ENCODE measurements around the gene ADGRV1.

Gene ADGRV1

GRCh38 chr5:90885180-90885868 is 326.7 kb downstream of the ADGRV1 start:
- no peak overlapping the region for H3K4me3 ChIP-seq (ENCODE audit: low read length in 2 of 2)
- no peaks in the 10 kb centered on the region for H3K27me3 ChIP-seq (ENCODE audit: control insufficient read depth in 2 of 2, insufficient read depth in 2 of 2, low read length in 2 of 2)
- no peaks in the 10 kb centered on the region for H3K9me3 ChIP-seq (ENCODE audit: control insufficient read depth in 2 of 2, low read length in 2 of 2)
- no peaks in the 10 kb centered on the region for H3K36me3 ChIP-seq (ENCODE audit: control insufficient read depth in 2 of 2, insufficient read depth in 2 of 2, low read length in 2 of 2)
- H3K4me1 ChIP-seq (ENCODE audit: control insufficient read depth in 2 of 2, insufficient read depth in 2 of 2, low read length in 2 of 2) = peaks cover 0 to 3% of the 10 kb centered on the region in 2 donors
- H3K9ac ChIP-seq (ENCODE audit: low read depth in 1 of 2, low read length in 2 of 2) = no peak overlapping the region
- H3K27ac ChIP-seq (ENCODE audit: low read depth in 2 of 2, low read length in 2 of 2) = no peak overlapping the region

GRCh38 chr5:90886381-90886780 is 327.8 kb downstream of the ADGRV1 start:
- Histone ChIP-seq H3K9me3 (ENCODE audit: control insufficient read depth in 2 of 2, low read length in 2 of 2) (no peaks in the 10 kb centered on the region), H3K36me3 (ENCODE audit: control insufficient read depth in 2 of 2, insufficient read depth in 2 of 2, low read length in 2 of 2) (no peaks in the 10 kb centered on the region), H3K27ac (ENCODE audit: low read depth in 2 of 2, low read length in 2 of 2) (no peak overlapping the region), H3K27me3 (ENCODE audit: control insufficient read depth in 2 of 2, insufficient read depth in 2 of 2, low read length in 2 of 2) (no peaks in the 10 kb centered on the region), H3K4me3 (ENCODE audit: low read length in 2 of 2) (no peak overlapping the region), H3K4me1 (ENCODE audit: control insufficient read depth in 2 of 2, insufficient read depth in 2 of 2, low read length in 2 of 2) (peaks cover 0 to 3% of the 10 kb centered on the region in 2 donors), H3K9ac (ENCODE audit: low read depth in 1 of 2, low read length in 2 of 2) (no peak overlapping the region)

DNA sequence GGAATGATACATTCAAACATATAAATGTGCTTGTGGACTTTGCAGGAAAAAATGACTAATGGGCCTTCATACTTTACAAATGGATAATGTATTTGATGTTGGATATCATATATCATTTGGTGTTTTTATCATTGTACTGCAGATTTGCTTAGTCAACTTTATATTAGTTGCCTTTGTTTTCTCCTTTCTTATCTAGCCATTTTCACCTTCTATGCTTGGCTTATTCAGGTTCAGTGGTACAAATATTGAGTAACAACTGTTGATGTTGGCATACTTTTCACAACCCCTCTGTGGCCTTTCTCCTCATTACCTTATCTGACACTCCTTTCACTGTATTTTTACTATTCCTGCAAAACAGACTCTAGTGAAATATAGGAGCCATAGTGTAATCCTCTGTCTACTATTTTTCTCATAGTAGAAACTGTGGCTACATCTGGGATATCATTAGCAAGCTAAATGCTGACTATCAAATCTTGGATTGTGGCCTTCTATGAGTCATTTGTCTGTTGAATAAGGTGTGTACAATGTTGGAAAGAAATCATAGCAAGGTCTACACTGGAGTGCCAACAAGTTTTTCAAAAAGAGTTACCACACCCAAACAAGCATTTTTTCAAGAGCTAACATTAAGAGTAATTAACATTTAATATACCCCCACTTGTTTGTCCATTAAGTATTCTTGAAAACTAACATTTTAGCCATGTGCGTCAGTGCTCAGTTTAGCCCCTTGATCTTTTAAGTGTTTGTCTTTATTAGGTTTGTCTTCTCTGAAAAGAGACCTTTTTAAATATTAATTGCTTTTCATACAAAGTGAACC is 330.1 kb downstream of the ADGRV1 start:
- no peaks in the 10 kb centered on the region for H3K27me3 ChIP-seq (ENCODE audit: control insufficient read depth in 2 of 2, insufficient read depth in 2 of 2, low read length in 2 of 2)
- H3K4me3 ChIP-seq (ENCODE audit: low read length in 2 of 2) = no peak overlapping the region
- H3K9me3 ChIP-seq (ENCODE audit: control insufficient read depth in 2 of 2, low read length in 2 of 2) = no peaks in the 10 kb centered on the region
- no peak overlapping the region for H3K9ac ChIP-seq (ENCODE audit: low read depth in 1 of 2, low read length in 2 of 2)
- H3K36me3 ChIP-seq (ENCODE audit: control insufficient read depth in 2 of 2, insufficient read depth in 2 of 2, low read length in 2 of 2) = no peaks in the 10 kb centered on the region
- no peak overlapping the region for H3K27ac ChIP-seq (ENCODE audit: low read depth in 2 of 2, low read length in 2 of 2)
- peaks cover 0 to 3% of the 10 kb centered on the region in 2 donors for H3K4me1 ChIP-seq (ENCODE audit: control insufficient read depth in 2 of 2, insufficient read depth in 2 of 2, low read length in 2 of 2)

DNA sequence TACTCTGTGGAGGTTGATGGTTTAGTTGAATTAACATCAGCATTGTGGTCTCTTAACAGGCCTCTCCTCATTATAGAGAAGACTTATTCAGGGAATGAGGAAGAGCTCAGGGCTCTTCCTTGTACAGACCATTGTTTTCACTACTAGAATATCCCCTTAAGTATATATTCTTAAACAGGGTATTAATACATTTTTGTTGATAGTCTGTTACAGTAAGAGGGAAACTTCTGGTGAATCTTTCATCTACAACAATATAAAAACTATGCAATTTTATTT is 330.7 kb downstream of the ADGRV1 start:
- Histone ChIP-seq H3K4me1 (ENCODE audit: control insufficient read depth in 2 of 2, insufficient read depth in 2 of 2, low read length in 2 of 2) (peaks cover 0 to 3% of the 10 kb centered on the region in 2 donors), H3K36me3 (ENCODE audit: control insufficient read depth in 2 of 2, insufficient read depth in 2 of 2, low read length in 2 of 2) (no peaks in the 10 kb centered on the region), H3K9ac (ENCODE audit: low read depth in 1 of 2, low read length in 2 of 2) (no peak overlapping the region), H3K27ac (ENCODE audit: low read depth in 2 of 2, low read length in 2 of 2) (no peak overlapping the region), H3K27me3 (ENCODE audit: control insufficient read depth in 2 of 2, insufficient read depth in 2 of 2, low read length in 2 of 2) (no peaks in the 10 kb centered on the region), H3K9me3 (ENCODE audit: control insufficient read depth in 2 of 2, low read length in 2 of 2) (no peaks in the 10 kb centered on the region), H3K4me3 (ENCODE audit: low read length in 2 of 2) (no peak overlapping the region)

GRCh38 chr5:90890180-90890579 is 331.6 kb downstream of the ADGRV1 start:
- H3K9me3 ChIP-seq (ENCODE audit: control insufficient read depth in 2 of 2, low read length in 2 of 2) = no peaks in the 10 kb centered on the region
- no peak overlapping the region for H3K9ac ChIP-seq (ENCODE audit: low read depth in 1 of 2, low read length in 2 of 2)
- H3K27ac ChIP-seq (ENCODE audit: low read depth in 2 of 2, low read length in 2 of 2) = no peak overlapping the region
- H3K36me3 ChIP-seq (ENCODE audit: control insufficient read depth in 2 of 2, insufficient read depth in 2 of 2, low read length in 2 of 2) = no peaks in the 10 kb centered on the region
- no peaks in the 10 kb centered on the region for H3K27me3 ChIP-seq (ENCODE audit: control insufficient read depth in 2 of 2, insufficient read depth in 2 of 2, low read length in 2 of 2)
- no peak overlapping the region for H3K4me3 ChIP-seq (ENCODE audit: low read length in 2 of 2)
- H3K4me1 ChIP-seq (ENCODE audit: control insufficient read depth in 2 of 2, insufficient read depth in 2 of 2, low read length in 2 of 2) = peaks cover 0 to 3% of the 10 kb centered on the region in 2 donors

DNA sequence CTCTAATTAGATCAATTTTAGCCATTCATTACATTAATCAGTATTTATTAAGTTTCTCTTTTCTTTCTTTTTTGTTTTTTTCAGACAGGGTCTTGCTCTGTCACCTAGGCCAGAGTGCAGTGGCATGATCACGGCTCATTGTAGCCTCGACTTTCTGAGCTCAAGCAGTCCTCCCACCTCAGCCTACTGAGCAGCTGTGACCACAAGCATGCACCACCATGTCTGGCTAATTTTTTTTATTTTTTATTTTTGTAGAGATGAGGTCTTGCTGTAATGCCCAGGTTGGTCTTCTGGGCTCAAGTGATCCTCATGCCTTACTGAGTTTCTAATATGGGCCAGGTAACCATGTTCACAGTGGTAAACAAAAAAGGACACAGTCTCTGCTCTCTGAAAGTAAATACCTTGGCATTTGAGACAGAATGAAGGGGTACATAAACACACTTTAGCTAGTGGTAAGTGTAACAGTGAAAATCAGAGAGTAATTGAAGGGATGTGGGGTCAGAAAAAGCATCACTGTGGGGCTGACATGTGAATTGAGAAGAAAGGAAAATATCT is 336.3 kb downstream of the ADGRV1 start:
- peaks cover 4 to 13% of the 10 kb centered on the region in 2 donors for H3K4me1 ChIP-seq (ENCODE audit: control insufficient read depth in 2 of 2, insufficient read depth in 2 of 2, low read length in 2 of 2)
- no peak overlapping the region for H3K9ac ChIP-seq (ENCODE audit: low read depth in 1 of 2, low read length in 2 of 2)
- H3K36me3 ChIP-seq (ENCODE audit: control insufficient read depth in 2 of 2, insufficient read depth in 2 of 2, low read length in 2 of 2) = no peaks in the 10 kb centered on the region
- no peak overlapping the region for H3K27ac ChIP-seq (ENCODE audit: low read depth in 2 of 2, low read length in 2 of 2)
- H3K27me3 ChIP-seq (ENCODE audit: control insufficient read depth in 2 of 2, insufficient read depth in 2 of 2, low read length in 2 of 2) = no peaks in the 10 kb centered on the region
- no peak overlapping the region for H3K4me3 ChIP-seq (ENCODE audit: low read length in 2 of 2)
- no peaks in the 10 kb centered on the region for H3K9me3 ChIP-seq (ENCODE audit: control insufficient read depth in 2 of 2, low read length in 2 of 2)

DNA sequence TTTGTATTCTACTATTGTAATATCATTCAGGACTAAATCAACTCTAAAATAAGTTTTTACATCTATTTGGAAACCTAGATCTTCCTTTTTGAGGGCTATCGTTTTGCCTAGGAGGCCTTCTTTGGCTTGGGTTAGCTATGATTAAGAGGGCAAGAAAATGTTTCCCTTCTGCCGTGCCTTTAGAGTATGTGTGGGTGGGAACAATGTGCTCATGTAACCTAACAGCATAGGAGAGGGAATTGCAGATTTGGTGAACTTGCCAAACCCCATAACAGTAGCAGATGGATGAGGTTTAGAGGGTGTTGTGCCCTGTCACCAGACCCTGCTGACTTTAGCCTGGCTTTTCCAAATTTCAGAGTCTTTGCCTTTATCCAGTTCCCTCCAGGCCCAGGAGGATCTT is 339.0 kb downstream of the ADGRV1 start:
- no peaks in the 10 kb centered on the region for H3K9me3 ChIP-seq (ENCODE audit: control insufficient read depth in 2 of 2, low read length in 2 of 2)
- no peak overlapping the region for H3K9ac ChIP-seq (ENCODE audit: low read depth in 1 of 2, low read length in 2 of 2)
- no peak overlapping the region for H3K27ac ChIP-seq (ENCODE audit: low read depth in 2 of 2, low read length in 2 of 2)
- peaks cover 4 to 13% of the 10 kb centered on the region in 2 donors for H3K4me1 ChIP-seq (ENCODE audit: control insufficient read depth in 2 of 2, insufficient read depth in 2 of 2, low read length in 2 of 2)
- H3K4me3 ChIP-seq (ENCODE audit: low read length in 2 of 2) = no peak overlapping the region
- H3K27me3 ChIP-seq (ENCODE audit: control insufficient read depth in 2 of 2, insufficient read depth in 2 of 2, low read length in 2 of 2) = no peaks in the 10 kb centered on the region
- H3K36me3 ChIP-seq (ENCODE audit: control insufficient read depth in 2 of 2, insufficient read depth in 2 of 2, low read length in 2 of 2) = no peaks in the 10 kb centered on the region

DNA sequence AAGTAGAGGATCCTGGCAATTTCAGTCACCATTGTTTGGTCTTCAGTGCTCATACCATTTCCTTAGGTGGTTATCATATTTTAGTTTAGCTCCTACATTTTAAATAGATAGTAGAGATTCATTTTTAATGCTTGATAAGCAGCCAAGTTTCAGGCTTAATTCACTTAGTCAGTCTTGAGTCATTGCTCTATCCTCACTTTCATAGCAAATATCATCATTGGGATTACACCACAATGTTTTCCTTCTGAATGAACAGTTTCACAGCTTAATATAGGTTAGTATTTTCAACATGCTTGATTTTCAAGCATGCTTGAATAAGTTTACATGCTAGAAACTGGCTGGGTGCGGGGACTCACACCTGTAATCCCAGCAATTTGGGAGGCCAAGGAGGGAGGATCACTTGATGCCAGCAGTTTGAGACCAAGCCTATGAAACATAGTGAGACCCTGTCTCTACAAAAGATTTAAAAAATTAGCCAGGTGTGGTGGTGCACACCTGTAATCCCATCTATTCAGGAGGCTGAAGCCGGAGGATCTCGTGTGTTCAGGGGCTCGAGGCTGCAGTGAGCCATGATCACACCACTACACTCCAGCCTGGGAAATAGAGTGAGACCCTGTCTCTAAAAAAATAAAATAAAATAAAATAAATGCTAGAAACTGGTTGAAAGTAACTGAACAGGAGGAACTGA is 339.9 kb downstream of the ADGRV1 start:
- Histone ChIP-seq H3K27ac (ENCODE audit: low read depth in 2 of 2, low read length in 2 of 2) (no peak overlapping the region), H3K27me3 (ENCODE audit: control insufficient read depth in 2 of 2, insufficient read depth in 2 of 2, low read length in 2 of 2) (no peaks in the 10 kb centered on the region), H3K9ac (ENCODE audit: low read depth in 1 of 2, low read length in 2 of 2) (no peak overlapping the region), H3K4me3 (ENCODE audit: low read length in 2 of 2) (no peak overlapping the region), H3K36me3 (ENCODE audit: control insufficient read depth in 2 of 2, insufficient read depth in 2 of 2, low read length in 2 of 2) (no peaks in the 10 kb centered on the region), H3K9me3 (ENCODE audit: control insufficient read depth in 2 of 2, low read length in 2 of 2) (no peaks in the 10 kb centered on the region), H3K4me1 (ENCODE audit: control insufficient read depth in 2 of 2, insufficient read depth in 2 of 2, low read length in 2 of 2) (peaks cover 4 to 13% of the 10 kb centered on the region in 2 donors)

- no peak overlapping the region for H3K9ac ChIP-seq (ENCODE audit: low read depth in 1 of 2, low read length in 2 of 2)
- no peaks in the 10 kb centered on the region for H3K36me3 ChIP-seq (ENCODE audit: control insufficient read depth in 2 of 2, insufficient read depth in 2 of 2, low read length in 2 of 2)
- no peaks in the 10 kb centered on the region for H3K9me3 ChIP-seq (ENCODE audit: control insufficient read depth in 2 of 2, low read length in 2 of 2)
- no peaks in the 10 kb centered on the region for H3K27me3 ChIP-seq (ENCODE audit: control insufficient read depth in 2 of 2, insufficient read depth in 2 of 2, low read length in 2 of 2)
- no peak overlapping the region for H3K4me3 ChIP-seq (ENCODE audit: low read length in 2 of 2)
- peaks cover 4 to 13% of the 10 kb centered on the region in 2 donors for H3K4me1 ChIP-seq (ENCODE audit: control insufficient read depth in 2 of 2, insufficient read depth in 2 of 2, low read length in 2 of 2)
- H3K27ac ChIP-seq (ENCODE audit: low read depth in 2 of 2, low read length in 2 of 2) = peak overlapping the region; percentile 45 to 65
Measured at GRCh38 chr5:90899014-90899604, 340.5 kb downstream of the ADGRV1 start.

DNA sequence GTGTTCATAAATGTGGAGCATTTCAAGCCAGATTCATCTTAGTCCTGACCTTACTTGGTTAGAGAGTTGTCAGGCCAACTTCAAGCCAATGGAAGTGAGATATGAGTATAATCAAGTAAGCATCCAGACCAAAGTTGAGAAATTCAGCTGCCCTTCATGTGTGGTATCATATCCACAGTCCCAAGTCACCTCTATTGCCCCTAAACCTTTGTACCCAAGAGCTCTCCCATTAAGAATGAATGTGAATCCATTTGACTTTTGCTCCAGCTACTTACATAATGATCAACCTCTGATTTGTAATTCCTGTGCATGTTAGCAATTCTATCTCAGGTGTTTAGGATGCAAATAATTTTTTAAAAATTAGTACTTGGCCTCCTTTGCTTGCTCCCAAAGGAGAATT is 342.7 kb downstream of the ADGRV1 start:
- Histone ChIP-seq H3K4me1 (ENCODE audit: control insufficient read depth in 2 of 2, insufficient read depth in 2 of 2, low read length in 2 of 2) (peaks cover 4 to 13% of the 10 kb centered on the region in 2 donors), H3K9ac (ENCODE audit: low read depth in 1 of 2, low read length in 2 of 2) (no peak overlapping the region), H3K9me3 (ENCODE audit: control insufficient read depth in 2 of 2, low read length in 2 of 2) (no peaks in the 10 kb centered on the region), H3K4me3 (ENCODE audit: low read length in 2 of 2) (no peak overlapping the region), H3K36me3 (ENCODE audit: control insufficient read depth in 2 of 2, insufficient read depth in 2 of 2, low read length in 2 of 2) (no peaks in the 10 kb centered on the region), H3K27ac (ENCODE audit: low read depth in 2 of 2, low read length in 2 of 2) (no peak overlapping the region), H3K27me3 (ENCODE audit: control insufficient read depth in 2 of 2, insufficient read depth in 2 of 2, low read length in 2 of 2) (no peaks in the 10 kb centered on the region)
